Pulmonary artery endothelial cell (primary cell): ENCODE measurements around the gene EXOC7. TPM values are rescaled to one million over a fixed set of nuclear protein-coding genes. Genes with fewer than 3 reads are reported as not detected.

Experiments
- DNase-seq: peaks from one replicate; pipeline ENCODE4 v3.0.0-alpha.2; 2011; ENCODE audit warnings: low read depth, low spot score
- total RNA-seq: library from RNA; depleted of rRNA; stranded (reverse); fragments of >200 nt; gene quantifications from 2 replicates; pipeline ENCODE4 v1.2.3, GENCODE V29; 2014

EXOC7 gene
- total RNA-seq, 1 donor from 2014 or later, result 82.1 TPM

- DNase-seq, result no peak
Measured at GRCh38 chr17:76040376-76040775, 63.2 kb downstream of the EXOC7 start.

- no peak for DNase-seq
Measured at GRCh38 chr17:76039121-76039520, 64.5 kb downstream of the EXOC7 start.

- no peak for DNase-seq
Measured at GRCh38 chr17:76038050-76038449, 65.5 kb downstream of the EXOC7 start.

GRCh38 chr17:76036497-76037261 is 66.9 kb downstream of the EXOC7 start:
- DNase-seq, result no peak

- no peak for DNase-seq
Measured at GRCh38 chr17:76034428-76035350, 68.9 kb downstream of the EXOC7 start.

- DNase-seq, result no peak
Measured at GRCh38 chr17:76033139-76033538, 70.4 kb downstream of the EXOC7 start.

GRCh38 chr17:76032780-76033108 is 70.8 kb downstream of the EXOC7 start:
- no peak for DNase-seq

- DNase-seq, result no peak
Measured at GRCh38 chr17:76032073-76032779, 71.4 kb downstream of the EXOC7 start.

Other genes with a start within 250 kb of the EXOC7 start
- gene WBP2, start 248.5 kb downstream of the EXOC7 start, total RNA-seq, result 21.0 and 28.5 TPM in 2 replicates
- 30.6 and 56.0 TPM in 2 replicates for gene TRIM47, start 225.2 kb downstream of the EXOC7 start, total RNA-seq
- gene TRIM65, start 206.8 kb downstream of the EXOC7 start, total RNA-seq, result 32.2 and 32.6 TPM in 2 replicates
- 31.9 and 38.7 TPM in 2 replicates for gene MRPL38, start 198.9 kb downstream of the EXOC7 start, total RNA-seq
- gene FBF1, start 162.7 kb downstream of the EXOC7 start, total RNA-seq, result 6.9 and 10.4 TPM in 2 replicates
- 65.8 and 75.8 TPM in 2 replicates for gene ACOX1, start 124.6 kb downstream of the EXOC7 start, total RNA-seq
- 16.3 and 25.8 TPM in 2 replicates for gene TEN1, start 124.5 kb downstream of the EXOC7 start, total RNA-seq
- gene CDK3, start 102.9 kb downstream of the EXOC7 start, total RNA-seq, result 1.1 and 1.2 TPM in 2 replicates
- not detected in 2 replicates for gene EVPL, start 76.5 kb downstream of the EXOC7 start, total RNA-seq
- gene SRP68, start 31.3 kb downstream of the EXOC7 start, total RNA-seq, result 35.2 and 44.1 TPM in 2 replicates
- gene GALR2, start 29.0 kb downstream of the EXOC7 start, total RNA-seq, result 0.07 TPM in 1 of 2 replicates, not detected in the other
- gene ZACN, start 24.6 kb downstream of the EXOC7 start, total RNA-seq, result not detected in 2 replicates
- not detected in 2 replicates for gene FOXJ1, start 37.5 kb upstream of the EXOC7 start, total RNA-seq
- 0.04 and 0.26 TPM in 2 replicates for gene RNF157, start 136.7 kb upstream of the EXOC7 start, total RNA-seq
- gene UBALD2, start 161.6 kb upstream of the EXOC7 start, total RNA-seq, result 9.3 and 14.2 TPM in 2 replicates
- gene QRICH2, start 204.5 kb upstream of the EXOC7 start, total RNA-seq, result 1.8 and 4.4 TPM in 2 replicates